Measurements from ENCODE around the gene POLDIP3.
A peak's percentile ranks its signal among the peaks of the same experiment; 100 is the strongest.

Gene POLDIP3

DNA sequence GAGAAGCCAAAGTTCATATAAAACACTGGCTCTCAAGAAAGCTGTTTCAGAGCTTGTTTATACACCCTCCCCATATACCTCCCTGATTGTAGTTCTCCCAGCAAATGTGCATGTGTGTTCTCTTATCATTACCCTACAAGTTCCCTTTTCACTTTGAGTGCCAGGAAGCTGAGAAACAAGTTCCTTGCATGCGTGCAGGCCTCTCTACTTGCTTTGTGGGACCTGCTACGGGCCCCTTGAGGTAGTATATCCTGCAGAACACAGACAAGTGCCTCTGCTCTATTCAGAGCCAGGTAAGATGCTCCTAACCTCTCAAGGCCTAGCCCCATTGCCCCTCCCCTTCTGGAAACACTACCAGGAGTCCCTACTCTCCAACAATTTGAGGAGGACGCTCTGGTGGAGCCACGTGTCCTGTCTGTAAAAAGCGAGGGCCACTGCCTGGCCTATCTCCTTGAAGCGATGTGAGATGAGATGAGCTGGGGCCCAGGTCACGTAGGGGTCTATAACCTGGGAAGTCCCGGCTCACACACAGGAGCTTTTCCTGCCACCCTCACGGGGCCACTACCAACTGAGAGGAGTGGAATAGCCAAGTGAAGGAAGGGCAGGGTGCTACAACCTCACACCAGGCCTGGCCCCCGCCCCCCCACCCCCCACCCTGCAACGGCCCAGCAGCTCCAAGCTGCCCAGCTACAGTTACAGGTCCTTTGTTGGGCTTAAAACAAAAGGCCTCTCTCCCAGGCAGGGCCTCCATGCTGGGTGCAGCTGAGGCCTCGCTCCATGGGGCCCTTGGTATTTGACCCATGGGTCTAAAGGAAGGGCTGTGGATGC, 28.3 kb upstream of the POLDIP3 start:
- DNase-seq (ENCODE audit: low read depth in 3 of 3), result no peak

DNA sequence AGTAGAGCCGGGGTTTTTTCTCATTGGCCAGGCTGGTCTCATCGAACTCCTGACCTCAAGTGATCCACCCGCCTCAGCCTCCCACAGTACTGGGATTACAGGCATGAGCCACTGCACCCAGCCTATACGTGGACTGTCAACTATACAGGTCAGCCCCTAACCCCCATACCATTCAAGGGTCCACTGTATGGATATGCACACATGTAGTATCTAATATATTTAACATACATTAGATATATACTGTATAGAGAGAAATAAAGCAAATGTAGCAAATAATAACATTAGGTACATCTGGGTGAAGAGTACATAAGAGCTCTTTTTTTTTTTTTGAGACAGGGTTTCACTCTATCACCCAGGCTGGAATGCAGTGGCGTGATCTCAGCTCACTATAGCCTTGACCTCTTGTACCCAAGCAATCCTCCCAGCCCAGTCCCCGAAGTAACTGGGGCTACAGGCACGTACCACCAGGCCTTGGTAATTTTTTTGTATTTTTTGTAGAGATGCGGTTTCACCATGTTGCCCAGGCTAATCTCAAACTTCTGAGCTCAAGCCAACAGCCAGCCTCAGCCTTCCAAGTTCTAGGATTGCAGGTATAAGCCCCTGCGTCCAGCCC, 27.2 kb upstream of the POLDIP3 start:
- no peak for DNase-seq (ENCODE audit: low read depth in 3 of 3)

DNA sequence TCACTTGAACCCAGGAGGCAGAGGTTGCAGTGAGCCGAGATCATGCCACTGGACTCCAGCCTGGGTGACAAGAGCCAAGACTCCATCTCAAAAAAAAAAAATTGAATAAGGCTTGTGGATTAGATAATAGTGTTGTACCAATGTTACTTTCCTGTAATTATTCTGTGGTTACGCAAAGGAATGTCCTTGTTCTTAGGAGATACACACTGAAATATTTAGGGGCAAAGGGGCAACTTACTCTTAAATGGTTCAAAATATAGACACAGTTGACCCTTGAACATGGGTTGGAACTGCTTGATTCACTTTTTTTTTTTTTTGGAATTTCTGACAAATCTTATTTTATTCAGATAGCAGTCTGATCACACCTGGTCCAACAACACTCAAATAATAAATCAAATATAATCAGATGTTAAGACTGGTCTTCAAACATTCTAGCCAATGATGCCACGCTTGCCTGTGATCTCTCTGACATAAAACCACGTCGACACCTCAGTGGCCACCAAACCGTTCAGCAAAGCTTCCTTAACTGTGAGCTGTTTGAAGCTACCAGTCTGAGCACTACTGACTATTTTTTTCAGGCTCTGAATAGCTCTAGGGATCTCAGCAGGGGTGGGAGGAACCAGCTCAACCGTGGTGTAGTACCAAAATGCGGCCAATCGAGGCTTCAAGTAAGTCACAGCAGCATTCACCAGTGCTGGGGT, 25.0 kb upstream of the POLDIP3 start:
- DNase-seq (ENCODE audit: low read depth in 3 of 3), result no peak

DNA sequence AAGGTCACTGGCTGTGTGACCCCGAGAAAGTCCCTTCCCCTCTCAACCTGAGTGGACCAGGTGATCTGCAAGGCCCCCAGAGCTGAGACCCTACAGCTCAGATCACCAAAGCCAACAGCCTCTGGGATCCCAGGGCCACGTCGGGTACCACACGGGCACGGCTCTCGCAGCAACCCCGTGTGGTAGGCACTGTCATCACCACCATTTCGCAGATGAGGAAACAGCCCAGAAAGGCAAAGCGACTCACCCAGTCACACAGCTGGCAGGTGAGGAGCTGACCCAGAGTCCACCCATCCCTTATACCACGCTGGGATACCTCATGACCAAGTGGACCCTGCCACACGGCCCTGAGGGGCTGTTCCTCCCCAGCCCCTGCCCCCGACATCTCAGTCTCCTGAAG, 22.9 kb upstream of the POLDIP3 start:
- DNase-seq (ENCODE audit: low read depth in 3 of 3), result no peak

DNA sequence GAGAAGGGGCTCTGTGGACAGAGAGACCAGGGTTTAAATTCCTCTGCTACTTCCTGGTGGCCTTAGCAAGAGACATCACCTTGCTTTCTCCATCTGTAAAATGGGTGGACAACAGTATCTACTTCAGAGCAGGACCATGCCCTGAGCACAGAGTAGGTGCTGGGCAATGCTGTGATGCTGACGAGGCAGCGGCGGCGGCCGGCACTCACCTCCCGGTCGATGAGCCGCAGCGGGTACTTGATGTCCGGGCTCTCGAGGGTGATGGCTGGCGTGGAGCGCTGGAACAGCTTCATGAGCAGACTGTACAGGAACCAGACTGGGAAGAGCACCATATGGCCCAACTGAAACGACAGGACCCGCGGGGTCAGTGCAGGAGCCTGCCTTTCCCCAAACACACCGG, 21.8 kb upstream of the POLDIP3 start:
- DNase-seq (ENCODE audit: low read depth in 3 of 3), result no peak

DNA sequence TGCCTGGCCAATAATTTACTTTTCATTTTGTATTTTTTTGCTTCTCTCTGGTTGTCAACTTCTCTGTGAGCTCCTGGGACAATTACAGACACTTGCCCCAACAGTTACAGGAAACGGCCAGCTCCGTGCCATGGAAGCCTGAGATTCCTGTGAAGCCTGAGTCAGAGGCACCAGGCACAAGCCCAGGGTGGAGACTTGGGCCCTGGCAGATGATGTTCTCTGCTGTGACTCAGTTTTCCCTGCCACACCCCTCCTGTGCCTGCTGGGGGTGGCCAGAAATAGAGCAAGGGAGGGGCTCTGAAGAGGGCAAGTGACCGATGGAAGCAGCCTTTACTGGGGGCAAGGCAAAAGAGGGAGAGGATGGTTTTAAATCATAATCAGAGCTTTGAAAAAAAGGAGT, 20.8 kb upstream of the POLDIP3 start:
- no peak for DNase-seq (ENCODE audit: low read depth in 3 of 3)

DNA sequence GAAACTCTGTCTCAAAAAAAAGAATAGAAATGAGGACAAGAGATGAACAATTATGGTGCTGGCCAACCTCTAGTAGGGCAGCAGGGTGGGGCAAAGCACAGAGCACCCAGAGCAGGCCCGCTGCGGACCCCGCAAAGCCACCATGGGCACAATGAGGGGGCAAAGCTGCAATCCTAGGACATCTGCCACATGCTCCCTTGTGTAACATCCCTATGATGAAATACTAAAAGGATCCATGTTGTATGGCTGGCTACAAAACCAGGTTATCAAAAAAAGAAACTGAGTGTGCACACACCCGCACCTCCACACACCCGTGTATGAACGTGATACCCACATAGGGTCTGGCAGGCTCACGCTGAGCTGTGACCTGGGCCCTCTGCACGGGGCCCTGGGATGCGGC, 18.3 kb upstream of the POLDIP3 start:
- DNase-seq (ENCODE audit: low read depth in 3 of 3), result no peak

DNA sequence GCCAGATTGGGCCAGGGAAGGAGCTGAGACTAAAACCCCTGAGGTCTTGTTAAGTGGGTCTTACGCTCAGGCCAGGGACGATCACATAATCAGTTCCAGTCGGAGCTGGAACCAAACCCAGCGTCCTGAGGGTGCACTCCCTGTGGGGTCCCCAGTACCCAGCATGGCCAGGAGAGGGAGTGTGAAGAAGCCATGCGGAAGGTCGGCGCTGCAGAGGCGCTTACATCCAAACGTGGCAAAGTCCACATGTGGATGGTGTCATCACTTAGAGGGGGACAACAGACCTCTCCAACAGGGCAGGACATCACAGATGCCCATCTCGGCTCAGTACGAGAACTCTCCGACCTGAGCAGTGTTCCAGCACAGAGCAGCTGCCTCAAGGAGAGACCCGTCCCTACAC, 17.4 kb upstream of the POLDIP3 start:
- DNase-seq (ENCODE audit: low read depth in 3 of 3), result no peak

DNA sequence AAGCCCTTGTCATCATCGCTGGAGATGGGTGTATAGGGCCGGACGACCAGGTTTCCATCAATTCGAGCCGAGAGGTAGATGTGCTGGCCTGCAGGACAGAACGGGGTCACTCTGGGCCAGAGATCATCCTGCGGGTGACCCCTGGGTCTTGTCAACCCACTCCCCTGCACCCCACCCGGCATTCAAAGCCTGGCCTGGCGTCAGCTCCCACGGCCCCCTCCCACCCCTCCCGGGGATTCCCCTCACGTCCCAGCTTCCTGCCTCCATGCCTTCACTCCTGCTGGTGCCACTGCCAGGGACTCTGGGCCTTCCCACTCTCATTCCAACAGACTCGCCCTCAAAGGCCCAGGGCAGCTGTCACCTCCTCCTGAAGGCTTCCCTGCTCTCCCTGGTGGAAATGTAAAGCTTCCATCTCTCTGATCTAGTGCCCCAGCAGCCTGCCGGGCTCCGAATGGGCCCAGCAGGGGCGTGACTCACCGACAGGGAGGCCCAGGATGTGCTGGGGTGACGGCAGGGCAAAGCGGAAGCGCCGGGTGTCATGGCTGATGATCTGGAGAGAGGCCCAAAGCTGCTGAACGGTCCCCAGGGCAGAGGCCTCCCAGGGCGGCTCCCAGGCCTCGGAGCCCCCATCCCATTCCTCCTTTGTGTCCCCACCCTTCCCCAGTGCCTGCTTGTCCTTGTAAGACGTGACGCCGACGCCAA, 16.4 kb upstream of the POLDIP3 start:
- DNase-seq (ENCODE audit: low read depth in 3 of 3), result no peak

DNA sequence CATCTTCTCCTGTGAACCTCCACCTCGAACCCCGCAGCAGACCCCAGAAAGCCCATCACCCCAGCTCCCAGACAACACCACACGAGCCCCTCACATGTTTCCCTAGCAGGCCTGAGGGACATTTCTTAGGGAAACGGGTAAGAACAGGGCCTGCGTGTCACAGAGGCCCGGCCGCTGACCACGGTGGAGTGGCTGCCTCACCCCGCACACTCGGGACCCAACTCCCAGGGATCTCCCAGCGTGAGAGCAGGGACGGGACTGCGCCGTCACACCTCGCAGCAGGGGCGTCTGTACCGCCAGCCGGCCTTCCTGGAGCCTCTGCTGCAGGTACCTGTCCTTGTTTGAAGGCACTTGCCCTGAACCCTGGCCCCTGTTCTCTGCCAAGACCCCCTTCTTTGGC, 15.5 kb upstream of the POLDIP3 start:
- no peak for DNase-seq (ENCODE audit: low read depth in 3 of 3)

DNA sequence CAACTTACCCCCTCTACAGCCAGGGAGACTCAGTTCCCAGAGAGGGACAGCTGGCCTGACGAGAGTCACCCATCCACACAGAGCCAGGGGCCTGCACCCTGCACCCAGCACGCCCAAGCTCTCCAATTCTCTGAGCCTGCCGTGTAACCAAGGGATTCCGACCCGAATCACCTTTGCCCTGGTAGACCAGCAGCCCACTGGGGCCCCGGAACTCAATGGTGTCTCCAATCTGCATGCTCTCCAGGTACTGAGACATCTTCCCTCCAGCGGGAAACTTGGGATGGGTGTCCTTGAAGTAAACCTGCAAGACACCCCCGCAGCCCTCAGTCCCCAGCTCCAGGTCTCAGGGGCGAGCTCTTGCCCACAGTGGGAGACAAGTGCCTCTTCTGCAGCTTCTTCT, 13.3 kb upstream of the POLDIP3 start:
- no peak for DNase-seq (ENCODE audit: low read depth in 3 of 3)

DNA sequence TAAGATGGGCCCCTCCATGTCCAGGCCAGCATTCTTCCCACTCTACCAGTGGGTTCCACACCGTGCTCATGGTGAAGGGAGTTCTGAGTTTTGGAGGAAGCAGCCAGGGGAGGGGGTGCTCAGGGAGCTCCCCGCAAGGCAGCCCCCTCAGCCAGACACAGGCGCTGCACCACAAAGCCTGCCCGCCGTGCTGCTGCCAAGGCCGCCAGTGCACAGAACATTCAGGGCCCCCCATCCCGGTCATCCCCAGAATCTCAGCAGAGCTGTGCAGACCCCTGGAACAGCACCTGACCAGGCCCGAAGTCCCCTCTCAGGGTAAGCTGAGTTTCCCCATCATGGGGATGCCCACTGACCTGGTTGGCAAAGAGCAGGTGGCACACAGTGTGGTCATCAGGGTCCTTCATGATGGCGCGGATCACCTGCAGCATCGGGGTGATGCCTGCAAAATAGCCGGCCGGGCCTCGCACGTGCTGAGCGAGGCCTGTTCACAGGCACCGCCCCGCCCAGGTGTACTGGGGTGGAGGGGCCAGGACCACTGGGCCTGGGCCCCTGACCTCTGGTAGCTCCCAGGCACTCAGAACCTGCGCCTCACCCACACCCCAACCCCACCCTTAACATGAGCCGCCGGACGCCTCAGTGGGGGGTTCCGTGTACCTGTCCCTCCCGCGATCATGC, 12.4 kb upstream of the POLDIP3 start:
- DNase-seq (ENCODE audit: low read depth in 3 of 3), result no peak

DNA sequence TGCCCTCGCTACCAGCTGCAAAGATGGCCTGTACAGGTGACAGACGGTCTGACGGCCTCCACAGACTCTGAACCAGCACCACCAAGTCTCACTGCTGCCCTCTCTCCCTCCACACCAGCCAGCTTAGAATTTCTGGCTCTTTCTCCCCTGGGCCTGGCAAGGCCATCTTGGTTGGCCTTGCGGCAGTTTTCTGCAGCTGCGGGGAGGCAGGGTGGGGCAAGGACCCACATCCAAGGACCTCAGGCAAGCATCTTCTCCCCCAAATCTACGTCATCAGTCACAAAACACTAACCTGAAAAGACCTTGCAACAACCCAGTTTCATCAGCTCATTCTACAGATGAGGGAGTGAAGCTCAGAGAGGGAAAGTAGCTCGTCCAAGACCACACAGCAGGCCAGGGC, 11.7 kb upstream of the POLDIP3 start:
- no peak for DNase-seq (ENCODE audit: low read depth in 3 of 3)

DNA sequence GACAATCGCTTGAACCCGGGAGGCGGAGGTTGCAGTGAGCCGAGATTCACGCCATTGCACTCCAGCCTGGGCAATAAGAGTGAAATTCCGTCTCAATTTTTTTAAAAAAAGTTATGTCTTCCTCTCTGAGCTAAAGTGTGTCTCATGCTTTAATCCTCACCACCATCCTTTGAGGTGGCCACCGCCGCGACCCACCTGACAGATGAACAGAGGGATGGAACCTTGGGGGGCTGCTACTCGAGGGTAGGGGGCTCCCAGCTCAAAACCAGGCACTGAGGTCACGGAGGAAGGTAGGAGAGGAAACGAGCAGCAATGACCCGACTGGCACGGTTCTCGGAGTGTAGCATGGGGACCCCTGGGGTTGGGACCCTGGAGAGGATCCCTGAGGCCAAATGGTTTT, 10.7 kb upstream of the POLDIP3 start:
- no peak for DNase-seq (ENCODE audit: low read depth in 3 of 3)

DNA sequence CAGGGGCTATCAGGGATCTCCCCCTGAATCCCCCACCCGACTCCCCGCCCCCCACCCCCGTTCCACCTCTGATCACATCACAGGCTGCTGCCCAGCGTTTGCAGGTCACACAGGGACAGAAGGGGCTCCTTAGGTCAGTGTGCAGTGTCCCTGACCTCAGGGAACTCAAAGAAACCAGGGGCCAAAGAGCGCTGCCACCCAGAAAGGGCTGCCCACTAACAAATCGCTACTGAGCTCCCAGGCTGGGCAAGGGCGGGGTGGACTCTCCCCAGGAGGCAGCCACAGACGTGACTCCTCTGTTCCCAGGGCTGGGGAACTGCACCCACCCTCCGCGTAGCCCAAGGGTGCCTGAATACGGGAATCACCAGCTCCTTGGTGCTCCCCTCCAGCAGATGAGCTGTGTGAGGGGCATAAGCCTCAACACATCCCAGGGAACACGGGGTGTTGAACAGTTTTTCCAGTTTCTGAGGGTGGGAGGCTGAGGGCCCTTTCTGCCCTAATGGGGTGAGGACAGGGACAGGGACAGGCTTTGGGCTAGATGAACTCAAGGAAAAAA, 9.9 kb upstream of the POLDIP3 start:
- DNase-seq (ENCODE audit: low read depth in 3 of 3), result no peak

DNA sequence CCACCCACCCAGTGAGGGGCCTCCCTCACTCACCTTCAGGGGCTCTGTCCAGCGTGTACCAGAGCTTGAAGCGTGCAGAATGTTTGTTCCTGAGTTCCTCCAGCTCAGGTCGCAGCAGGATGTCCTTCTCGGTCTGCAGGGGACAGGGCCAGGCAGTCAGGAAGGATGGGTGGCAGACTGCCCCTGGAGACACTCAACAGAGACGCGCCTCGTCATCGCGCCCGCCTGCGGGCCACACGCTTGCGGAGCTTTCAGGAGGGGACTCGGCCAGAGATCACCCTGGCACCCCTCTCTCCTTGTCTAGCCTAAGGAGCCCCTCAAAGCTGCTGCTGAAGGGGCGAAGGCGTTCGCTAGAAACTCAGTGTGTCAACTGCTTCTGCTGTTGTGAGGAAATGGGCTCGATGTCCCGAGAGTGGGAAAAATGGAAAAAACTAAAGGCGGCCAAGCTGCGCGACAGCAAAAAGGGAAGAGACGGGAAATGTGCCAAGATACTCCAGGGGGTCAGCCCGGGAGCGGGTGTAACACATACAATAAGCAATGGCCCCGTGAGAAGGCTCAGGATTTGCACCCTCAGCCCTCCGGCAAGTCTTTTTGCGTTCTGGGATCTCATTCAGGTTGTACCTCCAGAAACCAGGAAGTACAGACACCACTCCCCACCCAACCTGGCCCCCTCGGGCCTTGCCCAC, 9.2 kb upstream of the POLDIP3 start:
- DNase-seq (ENCODE audit: low read depth in 3 of 3), result no peak

DNA sequence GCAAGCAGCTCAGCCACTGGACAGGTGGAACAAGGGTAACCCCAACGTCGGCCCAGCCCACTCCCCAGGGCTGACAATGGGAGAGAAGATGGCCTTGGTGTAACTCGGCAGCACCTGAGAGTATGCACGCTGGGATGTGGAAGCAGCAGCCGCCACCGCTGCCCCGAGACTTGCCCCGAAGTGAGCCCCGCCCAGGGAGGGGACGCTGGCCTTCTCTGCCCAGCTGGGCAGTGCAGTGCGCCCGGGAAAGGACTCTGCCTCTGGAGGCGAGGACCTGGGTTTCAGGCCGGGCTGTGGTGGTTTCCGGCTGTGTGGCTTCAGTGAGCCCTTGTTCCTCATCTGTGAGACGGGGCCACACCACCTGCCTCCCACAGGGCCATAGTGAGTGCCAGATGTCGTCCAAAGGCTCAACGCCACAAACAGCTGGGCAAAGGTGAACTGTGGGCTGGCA, 8.6 kb upstream of the POLDIP3 start:
- DNase-seq (ENCODE audit: low read depth in 3 of 3), result no peak

DNA sequence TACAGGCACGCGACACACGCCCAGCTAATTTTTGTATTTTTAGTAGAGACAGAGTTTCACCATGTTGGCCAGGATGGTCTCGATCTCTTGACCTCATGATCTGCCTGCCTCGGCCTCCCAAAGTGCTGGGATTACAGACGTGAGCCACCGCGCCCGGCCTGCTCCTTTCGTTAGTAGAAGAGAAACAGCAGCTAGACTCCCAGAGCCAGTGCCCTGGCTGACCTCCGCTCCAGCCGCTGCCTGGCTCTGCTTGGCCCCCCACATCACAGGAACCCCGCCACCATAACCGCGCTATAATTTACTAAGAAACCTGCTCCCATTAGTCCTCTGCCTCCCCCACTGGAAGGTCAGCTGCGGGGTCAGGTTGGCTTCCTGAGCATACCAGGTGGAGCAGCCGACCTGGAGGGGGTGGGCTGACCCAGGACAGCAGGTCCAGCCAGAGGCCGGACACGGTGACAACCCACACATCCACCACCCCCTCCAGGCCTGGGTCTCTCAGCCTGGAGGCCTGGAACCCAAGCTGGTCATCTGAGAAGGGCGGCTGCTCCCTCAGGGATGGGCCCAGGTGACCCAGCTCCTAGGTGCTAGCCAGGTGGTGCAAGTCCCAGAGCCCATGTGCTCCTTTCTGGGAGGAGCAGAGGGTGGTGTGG, 7.5 kb upstream of the POLDIP3 start:
- DNase-seq (ENCODE audit: low read depth in 3 of 3), result no peak

DNA sequence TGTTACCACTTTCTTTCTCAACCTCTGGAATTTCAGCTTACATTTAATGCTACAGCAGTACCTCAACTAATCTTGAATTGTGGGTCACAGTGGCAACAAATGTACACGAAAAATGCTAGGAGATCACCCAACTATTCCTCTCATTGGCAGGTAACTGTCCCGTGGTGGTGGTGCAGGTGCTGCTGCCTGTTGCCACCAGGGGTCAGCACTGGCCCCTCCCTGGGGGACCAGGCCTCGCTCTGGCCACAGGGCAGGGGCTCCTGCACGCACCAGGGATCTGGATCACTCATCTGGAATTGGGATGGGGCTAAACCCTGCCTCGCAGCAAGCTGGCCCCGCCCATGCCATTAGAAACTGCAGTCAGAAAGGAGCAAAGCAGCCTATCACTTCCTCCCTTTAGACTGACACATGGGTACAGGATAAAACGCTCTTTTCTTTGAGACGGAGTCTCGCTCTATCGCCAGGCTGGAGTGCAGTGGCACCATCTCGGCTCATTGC, 6.9 kb upstream of the POLDIP3 start:
- DNase-seq (ENCODE audit: low read depth in 3 of 3), result peak; percentile 26 to 50 (median 29)

DNA sequence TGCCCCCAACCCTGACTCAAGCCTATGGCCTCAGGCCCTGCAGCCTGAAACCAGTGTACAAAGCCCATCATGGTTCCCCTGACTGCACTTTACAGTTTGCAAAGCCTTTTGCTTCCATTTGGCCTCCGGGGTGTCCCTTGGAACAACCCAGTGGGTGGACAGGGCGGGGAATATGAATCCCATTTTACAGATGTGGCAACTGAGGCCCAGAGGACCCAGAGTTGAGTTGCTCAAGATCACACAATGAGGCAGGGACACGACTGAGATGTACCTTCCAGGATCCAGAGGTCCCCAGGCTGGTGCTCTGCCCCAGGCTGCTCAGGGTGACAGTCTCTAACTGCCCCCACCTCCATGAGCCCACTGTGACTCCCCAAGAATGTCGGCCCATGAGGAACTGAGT, 5.4 kb upstream of the POLDIP3 start:
- DNase-seq (ENCODE audit: low read depth in 3 of 3), result no peak

Data from stimulated activated CD4-positive, alpha-beta T cell treated with anti-CD3 and anti-CD28 coated beads, TNF-alpha, amount 100 ng/mL, for 48 hours (primary cell).